Neural progenitor cell (in vitro differentiated cells): ENCODE results near the gene SQOR.

Source experiments
- CTCF ChIP-seq: fragments of 200-600 bp; sonication (generic); IDR thresholded peaks from 2 replicates; pipeline ENCODE4 v1.5.1; 2017; ENCODE audit warnings: antibody characterized with exemption, mild to moderate bottlenecking
- EZH2 ChIP-seq: fragments of 200-600 bp; sonication (generic); IDR thresholded peaks from 2 replicates; pipeline ENCODE4 v1.6.1; 2017; ENCODE audit warnings: antibody characterized with exemption, mild to moderate bottlenecking, moderate library complexity
- EZH2phosphoT487 ChIP-seq: fragments of 200-600 bp; sonication (generic); IDR thresholded peaks from 2 replicates; pipeline ENCODE4 v1.6.1; 2017; ENCODE audit warnings: antibody characterized with exemption

- TF ChIP-seq CTCF: no peak
- TF ChIP-seq EZH2phosphoT487: no peak
- TF ChIP-seq EZH2: no peak
Measured at GRCh38 chr15:45644437-45644836, 9.6 kb downstream of the SQOR start.
